SW 1271 (cell line): ENCODE results near the gene SH2B3.
A peak's percentile ranks its signal among the peaks of the same experiment; 100 is the strongest.
"Not testable (repeated sequence)": the region's sequence is repeated elsewhere in the genome, so short reads cannot be mapped to it uniquely, and the experiment has no call there.

Source experiments
- DNase-seq, 2 experiments: peaks; one replicate each; lab custom pipeline; 2025; lab: John Stamatoyannopoulos, UW

The SH2B3 gene

DNA sequence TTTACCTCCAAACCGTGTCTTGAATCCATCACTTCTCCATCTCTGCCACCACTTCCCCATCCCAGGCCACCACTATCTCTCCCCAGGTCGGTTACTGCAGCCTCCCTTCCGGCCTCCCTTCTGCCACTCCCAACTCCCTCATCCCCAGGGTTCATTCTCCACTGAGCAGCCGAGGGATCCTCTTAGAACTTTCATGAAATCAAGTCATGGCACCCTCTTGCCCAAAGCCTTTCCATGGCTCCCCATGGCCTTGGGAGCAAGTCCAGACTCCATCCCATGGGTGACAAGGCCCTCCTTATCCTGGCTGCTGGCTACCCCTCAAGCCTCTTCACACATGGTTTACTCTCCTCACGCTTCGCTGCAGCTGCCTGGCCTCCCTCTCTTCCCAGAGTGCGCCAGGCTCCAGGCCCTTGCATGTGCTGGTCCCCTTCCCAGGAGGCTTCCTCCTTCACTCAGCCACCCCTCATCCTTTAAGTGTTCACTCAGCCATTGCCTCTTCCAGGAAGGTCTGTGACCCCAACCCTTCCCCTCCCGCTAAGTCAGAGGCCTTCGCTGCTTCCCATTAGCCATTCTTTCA lies 17.9 kb upstream of the SH2B3 start:
- DNase-seq, result no peak

DNA sequence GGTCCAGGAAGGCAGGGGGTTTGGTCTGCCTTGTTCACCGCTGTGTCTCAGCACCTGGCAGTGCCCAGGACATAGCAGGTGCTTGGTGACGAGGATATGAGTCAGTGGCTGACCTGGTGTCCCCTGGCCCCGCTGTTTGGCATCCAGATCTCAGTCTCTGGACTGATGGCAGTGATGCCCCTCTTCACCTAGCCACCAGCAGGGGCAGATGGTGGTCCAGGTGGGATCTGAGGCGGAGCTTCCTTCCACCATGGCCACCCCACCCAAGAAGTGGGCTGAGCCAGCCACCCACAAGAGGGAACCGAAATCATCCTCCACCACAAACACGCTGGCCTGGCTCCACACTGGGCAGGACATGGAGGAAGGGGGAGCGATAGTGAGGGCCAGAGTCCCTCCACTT lies 16.1 kb upstream of the SH2B3 start:
- no peak for DNase-seq

GRCh38 chr12:111390910-111391309 lies 14.8 kb upstream of the SH2B3 start:
- DNase-seq, result no peak

- DNase-seq, result no peak
Observed at GRCh38 chr12:111393700-111394300, 11.9 kb upstream of the SH2B3 start.

DNA sequence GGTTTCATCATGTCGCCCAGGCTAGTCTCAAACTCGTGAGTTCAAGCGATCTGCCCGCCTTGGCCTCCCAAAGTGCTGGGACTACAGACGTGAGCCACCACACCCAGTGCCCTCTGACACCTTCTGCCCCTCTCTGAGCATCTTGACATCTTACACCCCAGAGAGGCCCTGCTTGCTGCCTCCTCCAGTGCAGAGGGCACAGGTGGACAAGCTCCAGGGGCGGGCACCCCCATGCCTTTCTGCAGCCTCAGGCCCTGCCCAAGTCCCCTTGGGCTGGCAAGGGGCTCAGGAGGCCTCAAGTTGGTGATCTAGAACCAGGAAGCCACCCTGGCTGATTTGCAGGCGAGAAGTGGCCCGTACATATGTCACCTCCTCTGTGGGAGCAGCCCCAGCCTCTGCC lies 11.2 kb upstream of the SH2B3 start:
- DNase-seq, result no peak

- no peak for DNase-seq
Observed at GRCh38 chr12:111395336-111396187, 10.2 kb upstream of the SH2B3 start.

GRCh38 chr12:111396271-111396670 lies 9.5 kb upstream of the SH2B3 start:
- DNase-seq, result not testable (repeated sequence)

- DNase-seq, result peak in 1 of 2 experiments; percentile 73
Observed at GRCh38 chr12:111396726-111397445, 8.8 kb upstream of the SH2B3 start.

DNA sequence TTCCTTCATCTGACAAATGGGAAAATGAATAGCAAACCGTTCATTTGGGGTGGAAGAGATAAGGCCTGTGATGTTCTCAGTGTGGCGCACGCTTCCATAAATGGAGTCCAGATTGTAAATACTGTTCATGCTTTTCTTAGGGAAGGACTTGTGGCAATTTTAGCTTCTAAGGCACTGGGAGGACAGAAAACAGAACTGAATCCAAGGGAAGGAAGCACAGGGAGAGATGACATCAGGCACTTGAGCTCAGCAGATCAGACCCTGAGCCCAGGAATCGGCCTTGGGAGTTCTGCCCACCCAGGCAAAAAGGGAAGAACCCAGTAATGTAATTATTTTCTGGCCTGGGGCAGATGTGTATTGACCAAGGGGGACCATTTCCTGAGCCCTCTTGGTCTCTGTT lies 7.2 kb upstream of the SH2B3 start:
- no peak for DNase-seq

DNA sequence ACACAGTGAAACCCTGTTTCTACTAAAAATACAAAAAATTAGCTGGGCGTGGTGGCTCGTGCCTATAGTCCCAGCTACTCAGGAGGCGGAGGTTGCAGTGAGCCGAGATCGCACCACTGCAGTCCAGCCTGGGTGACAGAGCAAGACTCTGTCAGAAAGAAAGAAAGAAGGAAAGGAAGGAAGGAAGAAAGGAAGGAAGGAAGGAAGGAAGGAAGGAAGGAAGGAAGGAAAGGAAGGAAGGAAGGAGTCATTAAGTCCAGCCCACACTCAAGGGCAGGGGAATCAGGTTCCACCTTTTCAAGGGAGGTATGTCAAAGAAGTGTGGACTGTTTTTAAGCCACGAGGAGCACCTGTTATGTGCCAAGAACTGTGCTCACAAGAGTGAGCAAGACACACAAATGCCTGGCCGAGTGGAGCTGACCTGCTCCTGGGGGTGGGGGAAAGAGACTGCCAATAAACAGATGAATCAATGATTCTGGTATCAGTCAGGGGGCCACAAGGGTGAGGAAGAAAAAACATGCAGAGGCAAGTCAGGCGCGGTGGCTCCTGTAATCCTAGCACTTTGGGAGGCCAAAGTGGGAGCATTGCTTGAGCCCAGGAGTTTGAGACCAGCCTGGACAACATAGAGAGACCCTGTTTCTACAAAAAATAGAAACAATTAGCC lies 5.8 kb upstream of the SH2B3 start:
- DNase-seq, result not testable (repeated sequence)

GRCh38 chr12:111401167-111401605 lies 4.5 kb upstream of the SH2B3 start:
- DNase-seq, result no peak

DNA sequence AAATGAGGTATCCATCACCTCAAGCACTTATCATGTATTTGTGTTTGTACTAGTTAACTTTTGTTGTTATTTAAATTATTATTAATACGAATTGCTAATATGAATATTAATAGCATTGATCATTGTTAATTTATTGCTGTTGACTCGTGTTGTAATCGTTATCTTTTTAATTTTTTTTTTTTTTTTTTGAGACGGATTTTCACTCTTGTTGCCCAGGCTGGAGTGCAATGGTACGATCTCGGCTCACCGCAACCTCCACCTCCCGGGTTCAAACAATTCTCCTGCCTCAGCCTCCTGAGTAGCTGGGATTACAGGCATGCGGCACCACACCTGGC lies 3.3 kb upstream of the SH2B3 start:
- DNase-seq, result not testable (repeated sequence)

GRCh38 chr12:111404362-111405148 lies 1.2 kb upstream of the SH2B3 start:
- DNase-seq, result no peak

DNA sequence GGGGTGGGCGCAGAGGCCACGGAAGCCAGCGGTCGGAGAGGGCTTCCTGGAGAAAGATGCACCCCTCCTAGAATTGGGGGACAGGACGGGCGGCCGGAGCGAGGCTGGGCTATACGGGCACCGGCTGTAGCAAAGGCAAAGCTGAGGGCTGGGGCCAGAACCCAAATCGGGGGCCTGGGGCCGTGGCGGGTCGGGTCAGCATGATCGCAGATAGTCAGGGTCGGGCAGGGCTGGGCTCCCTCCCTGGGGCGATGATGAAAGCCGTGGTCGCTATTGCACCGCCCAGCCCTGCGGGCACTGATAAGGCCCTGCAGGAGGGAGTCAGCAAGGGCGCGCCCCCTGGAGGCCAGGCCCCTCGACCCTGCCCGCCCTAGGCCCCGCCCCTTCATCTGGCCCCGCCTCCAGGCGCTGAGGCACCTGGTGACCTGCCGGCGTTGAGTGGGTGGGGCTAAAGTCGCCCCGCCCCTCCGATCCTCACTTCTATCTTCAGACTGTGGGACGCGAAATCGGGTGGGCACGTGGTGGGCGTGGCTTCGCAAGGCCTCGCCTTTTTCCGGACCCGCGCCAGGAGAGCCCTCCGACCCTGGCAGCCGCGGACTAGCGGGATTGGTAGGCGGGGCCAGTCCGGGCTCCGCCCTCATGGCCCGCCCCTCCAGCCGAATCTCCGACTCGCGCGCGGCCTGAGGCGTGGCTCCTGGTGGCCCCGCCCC lies 419 bp upstream of the SH2B3 start:
- peak; percentile 82 to 87 for DNase-seq

GRCh38 chr12:111406474-111407376 lies 1.0 kb downstream of the SH2B3 start:
- no peak for DNase-seq

DNA sequence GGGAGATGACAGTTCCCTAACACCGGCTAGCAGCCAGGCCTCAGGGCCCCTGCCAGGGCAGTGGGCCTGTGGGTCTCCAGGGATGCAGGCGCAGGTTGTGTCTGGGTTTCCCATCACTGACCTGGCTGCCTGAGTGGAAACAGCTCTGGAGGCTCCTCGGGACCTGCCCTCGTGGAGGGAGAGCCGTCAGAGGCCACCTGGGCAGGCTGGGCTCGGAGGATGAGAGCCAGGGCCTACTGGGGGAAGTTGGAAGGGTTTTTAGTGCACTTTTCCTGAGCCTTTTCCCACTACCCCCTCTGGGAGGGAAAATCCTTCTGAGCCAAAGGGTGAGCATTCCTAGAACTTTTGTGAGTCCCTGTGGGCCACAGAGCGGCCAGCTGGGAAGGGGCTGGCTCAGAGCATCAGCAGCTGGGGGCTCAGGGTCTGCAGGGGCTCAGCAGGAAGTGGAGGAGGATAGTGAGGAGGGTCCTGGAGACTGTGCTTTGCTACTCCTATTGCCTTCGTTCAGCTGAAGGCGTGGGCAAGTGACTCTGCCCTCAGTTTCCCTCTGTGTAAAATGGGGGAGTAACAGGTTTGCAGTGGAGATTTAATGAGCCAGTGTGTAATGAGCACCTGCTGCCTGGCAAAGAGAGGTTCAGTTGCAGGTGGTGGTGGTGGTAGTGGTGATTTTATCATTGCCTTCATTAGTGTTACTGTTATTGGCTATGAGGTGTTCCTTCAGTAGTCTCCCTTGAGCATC lies 1.8 kb downstream of the SH2B3 start:
- DNase-seq, result no peak

DNA sequence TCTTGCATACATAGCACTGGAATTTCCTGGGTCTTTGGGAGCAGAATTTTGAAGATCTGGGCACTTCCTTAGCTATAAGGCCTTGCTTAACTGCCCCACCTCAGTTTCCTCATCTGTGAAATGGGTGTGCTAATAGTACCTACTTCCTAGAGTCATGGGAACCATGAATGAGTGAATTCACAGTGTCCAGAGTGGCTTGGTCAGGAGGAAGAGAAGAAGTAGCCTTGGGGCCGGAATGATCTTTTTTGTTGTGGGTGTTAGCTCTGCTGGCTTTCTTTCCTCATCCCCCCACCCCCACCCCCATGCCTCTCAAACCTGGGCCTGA lies 2.4 kb downstream of the SH2B3 start:
- DNase-seq, result no peak

GRCh38 chr12:111408686-111409402 lies 3.1 kb downstream of the SH2B3 start:
- DNase-seq, result no peak
